Left lung (tissue), 10 donors: ENCODE measurements around the gene OTOG. TPM values are rescaled to one million over a fixed set of nuclear protein-coding genes. Genes with fewer than 3 reads are reported as not detected.

Experiments used
- ATAC-seq: fragments of 200-7000 bp; cut with Tn5 transposase; one replicate; pipeline ENCODE4 v1.9.1; 2020; ENCODE audit warnings: moderate library complexity
- DNase-seq, 4 donors: peaks; one replicate each; pipeline ENCODE4 v3.0.0-alpha.2; 2013 to 2020
- H3K27ac ChIP-seq, 2 donors: fragments of 200-600 bp; sonication (generic) in 1 of 2; one replicate each; pipeline versions ENCODE4 v1.5.0 to v1.8.0; 2020 to 2021
- H3K27me3 ChIP-seq, 2 donors: fragments of 200-600 bp; sonication (generic) in 1 of 2; one replicate each; pipeline versions ENCODE4 v1.5.0 to v1.8.0; 2020 to 2021
- H3K36me3 ChIP-seq, 2 donors: fragments of 200-600 bp; sonication (generic) in 1 of 2; one replicate each; pipeline versions ENCODE4 v1.5.0 to v1.8.0; 2020 to 2021
- H3K4me1 ChIP-seq, 2 donors: fragments of 200-600 bp; one replicate each; pipeline ENCODE4 v1.8.0; 2021
- H3K4me3 ChIP-seq, 2 donors: fragments of 200-600 bp; sonication (generic) in 1 of 2; one replicate each; pipeline versions ENCODE4 v1.5.0 to v1.8.0; 2020 to 2021; ENCODE audit warnings: mild to moderate bottlenecking in 1 of 2
- H3K9me3 ChIP-seq, 2 donors: fragments of 200-600 bp; sonication (generic) in 1 of 2; one replicate each; pipeline versions ENCODE4 v1.5.0 to v1.8.0; 2020 to 2021
- intact Hi-C, 2 donors: fragments of 100-400 bp; cut with DNase I; formaldehyde crosslinking; loops; one replicate each; pipeline versions ENCODE4 v1.11.2 to v1.14.2; 2022
- polyA plus RNA-seq, 6 donors: library from polyadenylated mRNA; unstranded; fragments of 120-200 nt; gene quantifications; one replicate each; pipeline ENCODE4 v1.2.1, GENCODE V29; 2013; ENCODE audit not compliant: insufficient read length in 6 of 6
- total RNA-seq, 2 donors: library from RNA; stranded (reverse); fragmentation: NEBNext Ultra II Directional; extraction: Animal tissue kit (Norgen Biotek cat#: 25700); gene quantifications; one replicate each; pipeline ENCODE4 v1.2.1, GENCODE V29; 2021
- TF ChIP-seq, protein P1 (sequence below), 2 donors: fragments of 200-600 bp; sonication (generic) in 1 of 2; IDR thresholded peaks; one replicate each; pipeline versions ENCODE4 v1.5.0 to v1.8.0; 2021; ENCODE audit warnings: antibody characterized with exemption in 2 of 2
- donor health status: DM: no; HTN: yes; CAD: no.
- donor health status: DM: no; HTN: no; CAD: no.

Gene OTOG
- total and polyA plus RNA-seq, 8 donors, result 0.04 to 0.24 (median 0.11) TPM; not detected in 2

DNA sequence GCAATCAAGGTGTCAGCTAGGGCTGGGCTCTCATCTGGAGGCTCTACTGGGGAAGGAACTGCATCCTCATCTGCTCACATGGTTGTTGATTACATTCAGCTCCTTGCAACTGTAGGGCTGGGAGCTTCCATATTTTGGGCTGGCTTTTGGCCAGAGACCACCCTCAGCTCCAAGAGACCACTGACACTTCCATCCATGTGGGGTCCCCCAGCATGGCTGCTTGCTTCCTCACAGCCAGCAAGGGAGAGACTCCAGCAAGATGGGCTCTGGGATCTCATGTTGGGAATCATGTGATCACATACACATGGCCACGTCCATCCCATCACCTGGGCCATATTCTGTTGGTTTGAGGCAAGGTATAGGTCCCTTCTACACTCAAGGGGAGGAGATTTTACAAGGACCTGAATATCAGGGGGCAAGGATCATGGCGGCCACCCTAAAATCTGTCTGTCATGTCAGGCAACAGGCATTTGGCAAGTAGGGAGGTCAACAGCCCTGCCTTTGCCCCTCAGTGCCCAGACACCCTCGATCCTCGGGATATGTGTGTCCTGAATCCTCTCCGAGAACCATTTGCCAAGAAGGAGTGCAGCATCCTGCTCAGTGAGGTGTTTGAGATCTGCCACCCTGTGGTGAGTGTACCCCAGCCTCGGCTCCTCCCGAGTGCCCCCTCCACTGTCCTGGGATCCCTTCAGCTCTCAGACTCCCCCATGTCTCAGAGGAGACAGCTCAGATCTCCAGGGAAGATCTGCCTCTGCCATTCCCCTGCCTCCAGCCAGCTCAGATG lies 48.7 kb downstream of the OTOG start:
- no peaks in the 10 kb centered on the region for H3K36me3 ChIP-seq
- no peaks in the 10 kb centered on the region for H3K9me3 ChIP-seq
- TF ChIP-seq, protein P1, sequence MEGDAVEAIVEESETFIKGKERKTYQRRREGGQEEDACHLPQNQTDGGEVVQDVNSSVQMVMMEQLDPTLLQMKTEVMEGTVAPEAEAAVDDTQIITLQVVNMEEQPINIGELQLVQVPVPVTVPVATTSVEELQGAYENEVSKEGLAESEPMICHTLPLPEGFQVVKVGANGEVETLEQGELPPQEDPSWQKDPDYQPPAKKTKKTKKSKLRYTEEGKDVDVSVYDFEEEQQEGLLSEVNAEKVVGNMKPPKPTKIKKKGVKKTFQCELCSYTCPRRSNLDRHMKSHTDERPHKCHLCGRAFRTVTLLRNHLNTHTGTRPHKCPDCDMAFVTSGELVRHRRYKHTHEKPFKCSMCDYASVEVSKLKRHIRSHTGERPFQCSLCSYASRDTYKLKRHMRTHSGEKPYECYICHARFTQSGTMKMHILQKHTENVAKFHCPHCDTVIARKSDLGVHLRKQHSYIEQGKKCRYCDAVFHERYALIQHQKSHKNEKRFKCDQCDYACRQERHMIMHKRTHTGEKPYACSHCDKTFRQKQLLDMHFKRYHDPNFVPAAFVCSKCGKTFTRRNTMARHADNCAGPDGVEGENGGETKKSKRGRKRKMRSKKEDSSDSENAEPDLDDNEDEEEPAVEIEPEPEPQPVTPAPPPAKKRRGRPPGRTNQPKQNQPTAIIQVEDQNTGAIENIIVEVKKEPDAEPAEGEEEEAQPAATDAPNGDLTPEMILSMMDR (IDR thresholded peaks at IDR 0.05), result no peak
- no peak overlapping the region for H3K4me3 ChIP-seq
- peaks cover 0 to 12% of the 10 kb centered on the region in 2 donors for H3K27me3 ChIP-seq
- intact Hi-C loops, result no loop called here
- DNase-seq, result peak in 1 of 4 donors; percentile 16
- ATAC-seq, result no peak
- no peaks in the 10 kb centered on the region for H3K4me1 ChIP-seq
- H3K27ac ChIP-seq, result no peak overlapping the region

DNA sequence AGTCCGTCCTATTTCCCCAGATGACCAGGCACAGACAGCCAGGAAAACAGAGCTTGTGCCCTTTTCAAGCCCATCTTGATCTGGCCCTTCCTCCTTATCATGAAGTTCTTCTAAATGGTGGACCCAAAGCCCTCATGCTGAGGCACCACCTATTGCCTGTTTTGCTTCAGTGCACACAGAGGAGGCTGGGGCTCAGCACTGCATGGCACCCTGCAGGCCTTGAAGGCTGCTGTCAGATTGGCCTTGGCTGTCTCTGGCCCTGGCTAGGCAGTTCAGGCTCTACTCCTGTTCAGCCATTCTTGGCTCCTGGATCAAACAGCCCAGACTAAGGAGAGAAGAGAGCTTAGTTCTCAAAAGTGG lies 49.2 kb downstream of the OTOG start:
- ATAC-seq, result no peak
- no peaks in the 10 kb centered on the region for H3K36me3 ChIP-seq
- intact Hi-C loops, result no loop called here

DNA sequence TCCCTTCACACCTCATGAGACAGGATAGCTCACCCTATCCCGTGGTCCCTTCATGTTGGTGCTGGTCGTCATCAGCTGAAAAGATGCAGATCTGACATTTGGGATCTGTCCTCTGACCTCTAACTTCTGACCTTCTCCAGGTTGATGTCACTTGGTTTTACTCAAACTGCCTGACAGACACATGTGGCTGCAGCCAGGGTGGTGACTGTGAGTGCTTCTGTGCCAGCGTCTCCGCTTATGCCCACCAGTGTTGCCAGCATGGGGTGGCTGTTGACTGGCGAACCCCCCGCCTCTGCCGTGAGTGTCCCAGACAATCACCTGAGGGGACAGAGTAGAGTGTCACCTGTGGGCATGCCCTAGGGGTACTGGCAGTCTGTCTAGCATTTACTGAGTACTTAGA lies 49.7 kb downstream of the OTOG start:
- H3K27me3 ChIP-seq, result peaks cover 0 to 16% of the 10 kb centered on the region in 2 donors
- H3K36me3 ChIP-seq, result no peaks in the 10 kb centered on the region
- no peak overlapping the region for H3K27ac ChIP-seq
- H3K9me3 ChIP-seq, result no peaks in the 10 kb centered on the region
- TF ChIP-seq, protein P1 (IDR thresholded peaks at IDR 0.05), result no peak
- H3K4me3 ChIP-seq, result no peak overlapping the region
- peak in 2 of 4 donors; percentile 26 to 39 for DNase-seq
- no peaks in the 10 kb centered on the region for H3K4me1 ChIP-seq
- intact Hi-C loops, result no loop called here
- ATAC-seq, result no peak

More for the DNA sequence above, 49.2 kb downstream of the OTOG start:
- Histone ChIP-seq H3K27ac (no peak overlapping the region), H3K9me3 (no peaks in the 10 kb centered on the region), H3K4me1 (no peaks in the 10 kb centered on the region), H3K27me3 (peaks cover 0 to 16% of the 10 kb centered on the region in 2 donors), H3K4me3 (no peak overlapping the region)
- TF ChIP-seq, protein P1 (IDR thresholded peaks at IDR 0.05), result no peak
- DNase-seq, result peak in 2 of 4 donors; percentile 19 to 28

DNA sequence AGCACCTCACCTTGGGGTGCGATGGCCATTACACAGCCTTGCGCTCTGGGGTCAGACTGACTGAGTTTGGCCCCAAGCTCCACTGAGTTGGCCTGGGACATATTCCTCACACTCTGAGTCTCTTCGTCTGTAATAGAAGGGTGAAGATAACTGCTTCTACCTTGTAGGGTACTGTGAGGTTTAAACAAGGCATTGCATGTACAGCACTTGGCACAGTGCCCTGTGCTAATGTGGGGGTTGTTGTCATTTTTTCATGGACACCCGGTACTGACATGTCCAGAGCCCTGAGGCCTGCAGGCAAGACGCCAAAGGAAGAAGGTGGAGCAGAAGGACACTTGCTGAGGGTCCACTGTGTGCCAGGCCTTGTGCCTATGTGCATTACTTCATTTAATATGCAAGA lies 50.7 kb downstream of the OTOG start:
- no peak overlapping the region for H3K4me3 ChIP-seq
- H3K27ac ChIP-seq, result no peak overlapping the region
- no peaks in the 10 kb centered on the region for H3K36me3 ChIP-seq
- no peaks in the 10 kb centered on the region for H3K9me3 ChIP-seq
- intact Hi-C loops, result no loop called here
- no peaks in the 10 kb centered on the region for H3K4me1 ChIP-seq
- TF ChIP-seq, protein P1 (IDR thresholded peaks at IDR 0.05), result no peak
- DNase-seq (peak in 2 of 4 donors; percentile 9 to 13), ATAC-seq (no peak)
- peaks cover 0 to 16% of the 10 kb centered on the region in 2 donors for H3K27me3 ChIP-seq

DNA sequence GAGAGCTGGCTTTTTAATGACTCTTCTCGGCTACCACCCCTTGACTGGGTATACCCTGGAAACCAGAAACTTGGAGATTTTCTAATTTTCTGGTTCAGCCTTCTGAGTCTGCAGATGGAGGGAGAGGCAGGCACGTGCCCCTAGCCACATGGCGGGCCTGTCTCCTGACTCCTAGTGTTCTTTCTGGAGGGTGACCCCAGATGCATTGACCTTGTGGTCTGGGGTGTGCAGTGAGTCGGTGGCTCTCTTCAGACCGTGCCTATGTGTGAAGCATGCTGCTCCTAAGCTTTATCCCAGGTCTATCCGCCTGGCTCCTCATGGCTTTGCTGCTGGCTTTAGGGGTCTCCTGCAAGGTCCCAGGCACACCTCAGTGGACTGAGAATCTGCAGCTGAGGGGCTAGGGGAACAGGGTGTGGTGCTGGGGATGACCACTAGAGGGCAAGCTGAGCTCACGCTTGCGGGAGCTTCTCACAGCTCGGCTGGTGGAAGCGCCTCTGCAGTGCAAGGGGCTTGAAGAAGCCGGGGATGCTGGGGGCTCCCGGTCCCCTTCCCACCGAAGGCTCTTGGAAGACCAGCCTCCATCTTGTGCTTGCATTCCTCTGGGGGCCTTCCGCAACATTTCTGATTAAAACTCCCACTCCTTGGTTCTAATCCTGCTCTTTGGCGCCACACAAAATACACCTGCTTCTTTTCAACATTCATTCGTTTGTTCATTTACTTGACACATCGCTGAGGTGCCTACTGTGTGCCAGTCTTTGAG lies 51.8 kb downstream of the OTOG start:
- Histone ChIP-seq H3K27ac (no peak overlapping the region), H3K9me3 (no peaks in the 10 kb centered on the region), H3K4me1 (no peaks in the 10 kb centered on the region), H3K27me3 (peaks cover 0 to 16% of the 10 kb centered on the region in 2 donors), H3K4me3 (no peak overlapping the region), H3K36me3 (no peaks in the 10 kb centered on the region)
- TF ChIP-seq, protein P1 (IDR thresholded peaks at IDR 0.05), result peak; percentile 90 to 95
- ATAC-seq (peak; percentile 92), DNase-seq (peak; percentile 51 to 86 (median 67))
- intact Hi-C loops, result no loop called here
